GM12801 (cell line): ENCODE data around the gene ERC2.

Experiments
- CTCF ChIP-seq: IDR thresholded peaks from one replicate; pipeline ENCODE4 v1.5.1; 2011; ENCODE audit warnings: control low read depth; ENCODE audit not compliant: insufficient read length; ENCODE audit errors: extremely low read depth

The ERC2 gene

GRCh38 chr3:55891106-55891505, 577.2 kb downstream of the ERC2 start:
- no peak for TF ChIP-seq CTCF

GRCh38 chr3:55888282-55888885, 579.9 kb downstream of the ERC2 start:
- TF ChIP-seq CTCF, result no peak

- TF ChIP-seq CTCF, result no peak
Observed at GRCh38 chr3:55885721-55886120, 582.5 kb downstream of the ERC2 start.

- no peak for TF ChIP-seq CTCF
Observed at GRCh38 chr3:55884491-55885285, 583.6 kb downstream of the ERC2 start.

- TF ChIP-seq CTCF, result no peak
Observed at GRCh38 chr3:55884066-55884465, 584.2 kb downstream of the ERC2 start.

- TF ChIP-seq CTCF, result no peak
Observed at GRCh38 chr3:55882006-55882405, 586.3 kb downstream of the ERC2 start.

- no peak for TF ChIP-seq CTCF
Observed at GRCh38 chr3:55880357-55880756, 587.9 kb downstream of the ERC2 start.
